Measurements from ENCODE around the gene ZNRF1.

GRCh38 chr16:75000481-75001081 is 1.8 kb downstream of the ZNRF1 start:
- no peak for TF ChIP-seq CTCF (IDR thresholded peaks at IDR 0.05)
- no peak for TF ChIP-seq POLR2A (IDR thresholded peaks at IDR 0.05)

All from right lobe of liver (tissue), 4 donors.